ENCODE data around the gene SMYD3. TPM values are rescaled to one million over a fixed set of nuclear protein-coding genes. Genes with fewer than 3 reads are reported as not detected.
A peak's percentile ranks its signal among the peaks of the same experiment; 100 is the strongest.

The SMYD3 gene
- total RNA-seq, 1 experiment from 2014 or later: 25.5 TPM

DNA sequence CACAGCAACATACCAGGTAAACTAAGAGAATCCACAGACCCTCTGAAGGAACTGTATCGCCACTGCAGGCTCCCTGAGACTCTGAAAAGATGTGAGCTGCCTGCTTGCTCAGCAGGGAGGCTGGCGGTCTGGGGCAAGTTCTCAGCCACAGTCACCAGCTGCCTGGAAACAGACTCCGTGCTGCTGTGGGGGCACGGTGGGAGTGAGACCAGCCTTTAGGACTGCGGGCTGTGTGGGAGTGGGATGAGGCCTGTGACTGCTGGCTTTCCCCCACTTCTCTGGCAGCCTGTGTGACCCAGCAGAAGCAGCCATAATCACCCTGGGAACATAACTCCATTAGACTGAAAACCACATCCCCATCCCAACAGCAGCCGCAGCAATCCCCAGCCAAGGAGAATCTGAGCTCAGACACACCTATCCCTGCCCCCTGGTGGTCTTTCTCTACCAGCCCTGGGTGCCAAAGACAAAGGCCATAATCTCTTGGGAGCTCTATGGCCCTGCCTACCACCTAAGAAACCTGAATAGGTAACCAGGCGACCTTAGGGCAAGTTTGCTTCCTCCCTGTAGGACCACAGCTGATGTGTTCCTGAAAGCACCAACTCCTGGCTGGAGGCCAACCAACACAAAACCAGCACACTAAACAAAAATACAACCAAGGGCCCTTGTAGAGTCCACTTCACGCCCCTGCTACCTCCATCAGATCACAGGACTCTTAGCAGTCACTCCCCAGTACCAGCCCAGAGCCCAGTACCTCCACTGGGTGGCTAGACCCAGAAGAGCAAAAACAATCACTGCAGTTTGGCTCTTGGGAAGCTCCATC is 151.5 kb downstream of the SMYD3 start:
- H3K4me1 ChIP-seq (ENCODE audit: insufficient read depth, low read length): peaks cover 5% of the 10 kb centered on the region; the same call in 1 of the 2 replicates
- H4K91ac ChIP-seq (ENCODE audit: insufficient read length, low read depth, low read length): no peak overlapping the region
- no peak overlapping the region for H3K4me2 ChIP-seq (ENCODE audit: insufficient read depth, insufficient read length, low read length)
- H4K5ac ChIP-seq (ENCODE audit: insufficient read length, low read depth, low read length): no peak overlapping the region
- H3K56ac ChIP-seq (ENCODE audit: insufficient read length, low read depth, low read length): no peak overlapping the region
- DNase-seq: peak; percentile 59
- H4K8ac ChIP-seq (replicated peaks; ENCODE audit: insufficient read length, low read depth, low read length): no peak overlapping the region
- H3K27ac Mint-ChIP-seq: peak overlapping the region; percentile 61 to 81 (median 74); a peak in 6 of 7 replicates
- no peak overlapping the region for H2AK5ac ChIP-seq (ENCODE audit: insufficient read length, low read length)
- no peak overlapping the region for H3K9ac ChIP-seq (ENCODE audit: extremely low read depth, insufficient read length, low read length)
- H3K23ac ChIP-seq (ENCODE audit: insufficient read length, low read depth, low read length): no peak overlapping the region
- H3K27me3 Mint-ChIP-seq (ENCODE audit: low read depth): no peaks in the 10 kb centered on the region
- no peak overlapping the region for H2BK15ac ChIP-seq (ENCODE audit: low read depth, low read length)
- H3K14ac ChIP-seq (ENCODE audit: insufficient read depth, low read length): 0 out of 2 replicates have a peak overlapping the region, but pooled peaks have one; percentile 67
- no peak overlapping the region for H3K4ac ChIP-seq (ENCODE audit: low read depth, low read length)
- H3K23me2 ChIP-seq (ENCODE audit: insufficient read length, low read depth, low read length, poor library complexity, severe bottlenecking): no peaks in the 10 kb centered on the region
- H3K36me3 Mint-ChIP-seq (ENCODE audit: insufficient read depth in 1 of 3, low read depth in 3 of 3): peaks cover under 1 to 6% (median 2%) of the 10 kb centered on the region in 3 experiments; a peak in 3 of 7 replicates
- no CpG with 5 or more reads among the region's 8 CpGs for WGBS (ENCODE audit: extremely low coverage, insufficient read length, low lambda C conversion rate)
- H3K9me3 ChIP-seq (ENCODE audit: control insufficient read depth, low read depth, low read length): no peaks in the 10 kb centered on the region
- H2BK120ac ChIP-seq (ENCODE audit: low read depth, low read length, poor library complexity, severe bottlenecking): no peak overlapping the region
- H3K4me3 Mint-ChIP-seq: no peak overlapping the region
- H3K79me2 ChIP-seq (ENCODE audit: insufficient read depth, low read length): no peaks in the 10 kb centered on the region
- H3K18ac ChIP-seq (ENCODE audit: insufficient read length, low read depth, low read length): peak overlapping the region; percentile 34
- peaks cover 0 to 4% of the 10 kb centered on the region in 2 experiments; a peak in 4 of 5 replicates for H3K9me3 Mint-ChIP-seq
- no peak overlapping the region for H3T11ph ChIP-seq (ENCODE audit: low read length)
- H2AFZ ChIP-seq (ENCODE audit: low read length): no peak overlapping the region
- H3K27me3 ChIP-seq (ENCODE audit: insufficient read depth, low read length): no peaks in the 10 kb centered on the region
- peaks cover 27 to 34% of the 10 kb centered on the region in 2 experiments for H3K4me1 Mint-ChIP-seq
- peak; percentile 51; the same call in 2 of the 3 replicates for TF ChIP-seq CTCF (conservative IDR thresholded peaks at IDR 0.05)
- H3K27ac ChIP-seq (ENCODE audit: insufficient read length, low read depth, low read length): no peak overlapping the region
- H3K79me1 ChIP-seq (ENCODE audit: insufficient read depth, low read depth, low read length, poor library complexity, severe bottlenecking): no peaks in the 10 kb centered on the region
- no peaks in the 10 kb centered on the region for H4K20me1 ChIP-seq (ENCODE audit: control insufficient read depth, insufficient read depth, insufficient read length)
- no peak overlapping the region for H2BK5ac ChIP-seq (ENCODE audit: insufficient read length, low read length)
- H2BK12ac ChIP-seq (ENCODE audit: insufficient read length, low read depth, low read length): no peak overlapping the region
- H2BK20ac ChIP-seq (ENCODE audit: low read depth, low read length, poor library complexity, severe bottlenecking): no peak overlapping the region

Measured in H9 (cell line).